Measurements from ENCODE around the gene POLN.
"Not testable (repeated sequence)": the region's sequence is repeated elsewhere in the genome, so short reads cannot be mapped to it uniquely, and the experiment has no call there.

Gene POLN

GRCh38 chr4:2044542-2045517, 197.1 kb downstream of the POLN start:
- DNase-seq: no peak

- DNase-seq: no peak
These were observed 197.8 kb downstream of the POLN start for GRCh38 chr4:2044119-2044485.

GRCh38 chr4:2043396-2044118, 198.4 kb downstream of the POLN start:
- no peak for DNase-seq

- DNase-seq: no peak
These were observed 198.9 kb downstream of the POLN start for GRCh38 chr4:2042947-2043395.

- DNase-seq: peak in 10 of 58 donors; percentile 43 to 68 (median 54)
These were observed 199.5 kb downstream of the POLN start for GRCh38 chr4:2042204-2042946.

- DNase-seq: peak in 55 of 58 donors; percentile 40 to 90 (median 75)
These were observed 200.4 kb downstream of the POLN start for GRCh38 chr4:2041239-2042130.

- DNase-seq: no peak
These were observed 201.3 kb downstream of the POLN start for GRCh38 chr4:2040391-2041238.

- no peak for DNase-seq
These were observed 205.1 kb downstream of the POLN start for GRCh38 chr4:2036866-2037265.

- no peak for DNase-seq
These were observed 205.6 kb downstream of the POLN start for GRCh38 chr4:2036327-2036726.

GRCh38 chr4:2031161-2031560, 210.8 kb downstream of the POLN start:
- DNase-seq: not testable (repeated sequence)

GRCh38 chr4:2027120-2027519, 214.8 kb downstream of the POLN start:
- not testable (repeated sequence) for DNase-seq

GRCh38 chr4:2025817-2026216, 216.1 kb downstream of the POLN start:
- DNase-seq: no peak

- no peak for DNase-seq
These were observed 217.2 kb downstream of the POLN start for GRCh38 chr4:2024683-2025082.
